Mesenteric fat pad (tissue), 1 donor: ENCODE data around the gene JPT2. TPM values are rescaled to one million over a fixed set of nuclear protein-coding genes. Genes with fewer than 3 reads are reported as not detected.

Experiments
- DNase-seq: peaks from one replicate; pipeline ENCODE4 v3.0.0-alpha.2; 2020; ENCODE audit warnings: low spot score
- total RNA-seq: library from RNA; stranded (reverse); fragmentation: NEBNext Ultra II Directional; extraction: Animal tissue kit (Norgen Biotek cat#: 25700); gene quantifications from one replicate; pipeline ENCODE4 v1.2.1, GENCODE V29; 2021
- donor health status: DM: yes; HTN: yes; CAD: no.

The JPT2 gene
- total RNA-seq, 1 donor from 2014 or later, result 39.0 TPM

GRCh38 chr16:1651974-1652312 lies 26.1 kb upstream of the JPT2 start:
- DNase-seq, result no peak

- DNase-seq, result no peak
Measured at GRCh38 chr16:1653023-1653422, 25.1 kb upstream of the JPT2 start.

- DNase-seq, result no peak
Measured at GRCh38 chr16:1654505-1655268, 23.4 kb upstream of the JPT2 start.

DNA sequence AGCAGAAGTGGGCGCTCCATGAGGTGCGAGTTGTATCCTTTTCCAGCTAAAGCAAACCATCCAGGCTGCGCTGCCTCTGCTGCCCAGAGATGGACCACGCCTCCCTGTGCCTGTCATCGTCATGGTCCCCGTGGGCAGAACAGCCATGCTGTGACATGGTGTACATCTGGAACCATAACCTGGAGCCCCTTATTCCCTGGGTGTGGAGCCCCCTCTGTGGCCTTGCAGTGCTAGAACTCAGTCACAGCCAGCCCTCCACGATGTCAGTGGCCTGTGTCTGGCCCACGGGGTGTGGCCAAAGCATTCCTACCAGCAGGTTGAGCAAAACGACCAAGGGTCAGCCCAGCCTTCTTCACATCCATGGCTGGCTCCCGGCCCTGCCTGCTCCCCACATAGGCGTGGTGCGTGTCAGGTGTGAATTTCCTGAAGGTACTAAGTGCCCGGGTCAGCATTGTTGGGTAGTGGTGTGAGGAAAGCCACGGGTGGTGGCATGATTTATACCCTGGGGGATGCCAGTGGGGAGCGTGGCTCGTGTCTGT lies 22.7 kb upstream of the JPT2 start:
- DNase-seq, result no peak

DNA sequence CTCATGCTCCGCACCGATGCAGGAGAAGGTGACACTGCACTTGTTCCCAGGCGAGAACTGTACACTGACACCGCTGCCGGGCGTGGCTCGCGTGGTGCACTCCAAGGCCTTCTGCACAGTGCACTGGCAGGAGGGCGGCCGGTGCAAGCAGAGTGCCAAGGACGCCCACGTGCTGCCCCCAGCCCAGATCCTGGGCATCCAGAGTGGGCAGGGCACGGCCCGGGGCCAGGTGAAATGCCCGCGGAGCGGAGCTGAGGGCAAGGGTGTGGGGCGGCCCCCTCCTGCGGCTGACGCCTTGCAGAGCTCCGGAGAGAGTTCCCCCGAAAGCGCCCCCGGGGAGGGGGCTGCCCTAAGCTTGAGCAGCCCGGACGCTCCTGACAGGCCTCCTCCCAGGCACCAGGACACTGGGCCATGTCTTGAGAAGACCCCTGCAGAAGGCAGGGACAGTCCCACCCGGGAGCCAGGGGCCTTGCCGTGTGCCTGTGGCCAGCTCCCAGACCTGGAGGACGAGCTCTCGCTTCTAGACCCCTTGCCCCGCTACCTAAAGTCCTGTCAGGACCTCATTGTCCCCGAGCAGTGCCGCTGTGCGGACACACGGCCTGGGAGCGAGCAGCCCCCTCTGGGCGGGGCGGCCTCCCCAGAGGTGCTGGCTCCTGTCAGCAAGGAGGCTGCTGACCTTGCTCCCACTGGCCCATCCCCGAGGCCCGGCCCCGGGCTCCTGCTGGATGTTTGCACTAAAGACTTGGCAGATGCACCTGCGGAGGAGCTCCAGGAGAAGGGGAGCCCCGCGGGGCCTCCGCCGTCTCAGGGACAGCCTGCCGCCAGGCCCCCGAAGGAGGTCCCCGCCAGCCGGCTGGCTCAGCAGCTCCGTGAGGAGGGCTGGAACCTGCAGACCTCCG lies 21.9 kb upstream of the JPT2 start:
- DNase-seq, result no peak

DNA sequence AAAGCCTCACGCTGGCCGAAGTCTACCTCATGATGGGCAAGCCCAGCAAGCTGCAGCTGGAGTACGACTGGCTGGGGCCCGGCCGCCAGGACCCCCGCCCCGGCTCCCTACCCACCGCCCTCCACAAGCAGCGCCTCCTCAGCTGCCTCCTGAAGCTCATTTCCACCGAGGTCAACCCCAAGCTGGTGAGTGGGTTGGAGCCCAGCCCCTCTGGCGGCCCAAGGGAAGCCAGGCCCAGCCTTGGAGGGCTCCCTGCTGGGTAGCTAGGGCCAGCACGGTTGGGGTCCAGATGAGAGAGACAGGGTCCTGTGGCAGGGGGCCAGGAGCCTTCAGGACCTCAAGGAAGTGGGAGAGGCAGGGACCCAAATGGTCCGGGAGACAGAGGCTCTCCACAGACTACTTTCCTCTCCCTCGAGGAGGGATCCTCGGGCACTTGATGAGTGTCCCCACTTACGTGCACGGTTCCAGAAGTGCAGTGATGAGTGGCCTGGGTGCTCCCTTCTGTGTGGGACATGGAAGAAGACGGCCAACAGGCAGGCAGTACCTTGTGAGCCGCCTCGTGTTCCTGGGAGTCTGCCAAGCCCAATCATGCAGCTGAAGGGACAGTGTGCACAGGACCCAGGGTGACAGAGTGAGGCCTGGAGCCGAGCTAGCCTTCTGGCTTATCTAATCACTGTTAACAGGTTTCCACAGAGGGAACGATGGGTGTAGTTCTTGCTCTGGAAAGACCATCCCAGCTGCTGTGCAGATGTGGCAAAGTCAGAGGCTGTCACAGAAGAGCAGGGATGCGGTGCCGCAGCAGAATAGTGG lies 21.1 kb upstream of the JPT2 start:
- no peak for DNase-seq

DNA sequence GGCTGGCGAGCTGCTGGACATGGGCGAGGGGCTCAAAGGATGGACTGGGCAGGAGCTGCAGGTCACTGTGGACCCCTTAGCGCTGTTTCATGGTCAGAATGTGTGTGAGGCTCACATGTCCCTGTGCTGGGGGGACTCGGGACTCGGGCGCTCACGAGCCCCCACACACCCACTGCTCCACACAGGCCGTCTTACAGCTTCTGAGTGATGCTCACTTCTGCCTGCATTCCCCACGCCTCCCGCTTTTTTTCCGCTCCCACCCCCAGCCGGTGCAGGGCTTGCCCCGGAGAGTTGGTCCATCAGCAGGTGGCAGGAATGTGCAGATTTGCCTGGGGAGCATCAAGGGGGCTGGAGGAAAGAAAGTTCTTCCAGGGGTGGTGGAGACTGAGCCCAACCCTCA lies 20.2 kb upstream of the JPT2 start:
- DNase-seq, result no peak

- DNase-seq, result no peak
Measured at GRCh38 chr16:1659031-1659430, 19.0 kb upstream of the JPT2 start.

- DNase-seq, result no peak
Measured at GRCh38 chr16:1661826-1662225, 16.3 kb upstream of the JPT2 start.

- no peak for DNase-seq
Measured at GRCh38 chr16:1662543-1662942, 15.5 kb upstream of the JPT2 start.

DNA sequence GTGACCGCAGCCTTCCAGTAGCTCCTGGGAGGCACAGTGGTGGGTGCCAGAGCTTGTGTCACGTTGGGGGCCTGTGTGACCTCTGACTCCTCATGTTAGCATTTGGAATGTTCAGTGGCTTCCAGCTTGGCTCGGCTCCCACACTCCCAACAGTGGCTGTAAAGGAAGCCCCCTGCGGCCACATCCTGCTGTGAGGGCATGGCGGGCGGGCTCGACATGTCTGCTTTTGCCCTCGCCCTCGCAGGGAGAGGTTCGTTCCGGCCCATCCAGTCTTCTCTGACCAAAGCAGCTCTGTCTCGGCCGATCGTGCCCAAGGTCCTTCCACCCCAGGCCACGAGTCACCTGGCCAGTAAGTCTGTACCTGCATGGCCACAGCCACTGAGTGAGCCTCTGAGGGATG lies 12.2 kb upstream of the JPT2 start:
- no peak for DNase-seq

DNA sequence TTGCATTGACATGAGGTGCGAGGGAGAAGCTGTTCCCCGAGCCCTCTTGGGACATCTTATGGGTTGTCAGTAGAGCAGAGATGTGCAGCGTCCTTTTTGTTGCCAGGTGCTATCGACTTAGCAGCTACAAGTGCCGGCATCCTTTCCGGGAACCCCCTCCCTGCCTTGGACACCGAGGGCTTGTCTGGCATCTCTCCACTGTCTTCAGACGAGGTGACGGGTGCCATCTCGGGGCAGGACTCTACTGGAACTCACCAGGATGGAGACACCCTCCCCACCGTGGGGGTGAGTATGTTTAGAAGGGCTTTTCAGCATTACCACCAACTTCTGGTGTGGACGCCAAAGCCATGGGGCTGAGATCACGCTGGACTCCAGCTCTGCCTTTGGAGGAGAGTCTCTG lies 11.8 kb upstream of the JPT2 start:
- no peak for DNase-seq

DNA sequence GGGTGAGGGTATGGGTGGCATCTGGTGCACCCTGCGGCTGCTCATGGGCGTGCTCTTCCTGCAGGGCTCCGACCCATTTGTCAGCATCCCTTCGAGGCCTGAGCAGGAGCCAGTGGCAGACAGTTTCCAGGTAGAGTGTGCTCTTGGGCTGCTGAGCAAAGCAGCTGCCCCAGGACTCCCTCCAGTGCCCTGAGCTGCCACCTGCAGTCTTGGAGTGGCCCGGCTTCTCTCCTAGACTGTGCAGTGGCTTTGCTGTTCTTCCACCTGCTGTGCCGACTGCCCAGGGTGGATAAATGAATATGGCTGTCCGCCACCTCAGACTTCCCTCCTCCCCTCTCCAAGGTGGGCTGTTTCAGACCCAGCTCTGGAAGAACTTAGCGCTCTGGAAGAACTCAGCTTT lies 10.8 kb upstream of the JPT2 start:
- DNase-seq, result no peak

DNA sequence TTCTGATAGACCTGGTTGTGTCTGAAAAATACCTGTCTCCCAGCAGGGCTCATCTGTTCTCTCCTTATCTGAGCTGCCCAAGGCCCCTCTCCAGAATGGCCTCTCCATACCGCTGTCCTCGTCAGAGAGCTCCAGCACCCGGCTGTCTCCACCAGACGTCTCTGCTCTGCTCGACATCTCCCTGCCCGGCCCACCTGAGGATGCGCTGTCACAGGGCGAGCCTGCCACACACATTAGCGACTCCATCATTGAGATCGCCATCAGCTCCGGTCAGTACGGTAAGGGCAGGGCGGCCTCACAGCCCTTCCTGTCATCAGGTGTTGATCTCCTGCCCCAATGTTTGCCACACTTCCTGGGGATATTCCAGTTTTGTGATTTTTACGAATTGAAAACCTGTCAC lies 10.2 kb upstream of the JPT2 start:
- no peak for DNase-seq

DNA sequence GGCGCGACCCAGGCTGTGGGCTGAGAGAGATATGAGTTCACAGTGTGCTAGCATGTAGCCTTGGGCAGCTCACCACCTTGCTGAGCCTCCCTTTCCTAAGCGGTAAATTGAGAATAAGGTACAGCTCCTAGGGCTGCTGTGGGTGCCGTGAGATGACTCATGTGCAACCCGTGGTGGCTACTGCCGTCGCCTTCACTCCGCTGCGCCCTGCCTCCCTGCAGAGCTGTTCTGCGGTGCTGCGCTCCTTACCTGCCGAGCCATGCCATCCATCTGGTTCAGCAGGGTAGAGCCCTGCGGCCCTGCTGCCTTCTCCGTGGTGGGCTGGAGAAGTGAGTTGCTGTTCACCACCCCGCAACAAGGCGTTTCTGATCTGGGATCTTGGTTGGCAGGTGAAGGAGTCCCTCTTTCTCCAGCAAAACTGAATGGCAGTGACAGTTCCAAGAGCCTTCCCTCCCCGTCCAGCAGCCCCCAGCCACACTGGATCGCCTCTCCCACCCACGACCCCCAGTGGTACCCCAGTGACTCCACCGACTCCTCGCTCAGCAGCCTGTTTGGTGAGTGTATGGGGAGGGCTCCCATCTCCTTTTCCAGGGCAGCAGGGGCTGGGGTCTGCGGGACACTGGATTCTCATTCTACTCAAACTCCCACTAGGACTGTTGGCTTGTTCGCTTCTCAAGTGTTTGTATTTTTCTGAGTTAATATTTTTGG lies 9.3 kb upstream of the JPT2 start:
- DNase-seq, result no peak

- DNase-seq, result no peak
Measured at GRCh38 chr16:1669698-1670097, 8.4 kb upstream of the JPT2 start.

DNA sequence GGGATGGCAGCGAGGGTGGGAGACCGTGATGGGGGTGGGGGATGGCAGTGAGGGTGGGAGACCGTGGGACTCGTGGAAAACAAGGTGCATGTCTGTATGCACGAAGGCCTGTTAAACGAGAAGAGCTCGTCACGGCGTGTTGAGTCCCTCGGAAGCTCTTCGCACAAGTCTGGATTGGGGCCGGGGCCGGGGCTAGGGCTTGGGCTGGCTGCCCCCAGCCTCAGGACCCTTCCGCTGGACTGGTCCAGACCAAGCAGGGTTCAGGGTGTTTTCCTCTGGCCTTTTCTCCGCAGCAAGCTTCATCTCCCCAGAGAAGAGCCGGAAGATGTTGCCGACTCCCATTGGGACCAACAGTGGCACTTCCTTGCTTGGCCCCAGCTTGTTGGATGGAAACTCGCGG lies 7.7 kb upstream of the JPT2 start:
- no peak for DNase-seq

DNA sequence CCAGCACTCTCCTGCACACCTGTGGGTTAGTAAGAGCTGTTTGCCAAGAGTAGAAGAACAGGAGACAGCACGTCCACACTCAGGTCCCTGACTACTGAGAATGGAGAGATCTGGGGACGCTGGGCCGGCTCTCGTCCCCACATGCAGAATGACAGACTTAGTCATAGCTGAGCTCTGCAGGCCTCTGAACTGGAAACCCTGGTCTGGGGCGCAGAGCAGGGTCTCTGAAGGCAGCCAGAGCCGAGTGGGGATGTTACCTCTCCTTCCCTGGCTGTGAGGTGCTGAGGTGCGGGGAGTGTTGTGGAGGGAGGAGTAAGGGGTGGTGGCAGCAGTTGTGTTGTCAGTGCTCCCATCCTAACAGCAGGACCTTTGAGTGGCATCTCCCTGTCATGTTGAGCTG lies 7.2 kb upstream of the JPT2 start:
- no peak for DNase-seq

DNA sequence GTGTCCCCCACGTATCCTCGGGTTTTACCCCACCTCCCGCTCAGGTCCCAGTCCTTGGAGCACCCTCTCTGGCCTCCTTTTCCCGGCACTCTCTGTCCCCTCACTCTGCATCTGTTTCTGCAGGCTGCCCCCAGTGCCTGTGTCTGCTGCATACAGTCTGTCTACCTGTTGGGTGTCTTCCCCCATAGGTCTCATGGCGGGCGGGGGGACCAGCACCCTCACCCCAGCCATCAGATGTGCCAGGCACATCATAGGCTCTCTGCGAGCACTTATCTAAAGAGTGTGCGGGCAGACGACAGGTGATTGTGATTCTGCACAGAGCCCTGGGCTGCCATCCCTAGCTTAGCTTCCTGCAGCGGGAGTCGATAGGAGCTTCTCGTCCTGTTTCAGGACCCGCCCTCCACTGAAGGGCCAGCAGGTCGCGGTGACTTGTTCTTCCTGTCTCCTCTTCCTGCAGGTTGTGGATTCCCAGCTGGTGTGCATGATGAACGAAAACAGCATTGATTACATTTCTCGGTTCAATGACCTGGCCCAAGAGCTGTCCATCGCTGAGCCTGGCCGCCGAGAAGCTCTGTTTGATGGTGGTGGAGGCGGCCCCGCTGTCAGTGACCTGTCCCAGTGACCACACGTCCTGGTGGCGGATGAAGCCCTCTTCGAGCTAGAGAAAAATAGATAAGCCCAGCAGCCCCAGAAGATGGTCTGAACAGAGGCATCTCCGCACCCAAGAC lies 4.5 kb upstream of the JPT2 start:
- no peak for DNase-seq

GRCh38 chr16:1674306-1674705 lies 3.8 kb upstream of the JPT2 start:
- no peak for DNase-seq
